ENCODE results near the gene OR1K1. TPM values are rescaled to one million over a fixed set of nuclear protein-coding genes. Genes with fewer than 3 reads are reported as not detected.

OR1K1 gene, protein sequence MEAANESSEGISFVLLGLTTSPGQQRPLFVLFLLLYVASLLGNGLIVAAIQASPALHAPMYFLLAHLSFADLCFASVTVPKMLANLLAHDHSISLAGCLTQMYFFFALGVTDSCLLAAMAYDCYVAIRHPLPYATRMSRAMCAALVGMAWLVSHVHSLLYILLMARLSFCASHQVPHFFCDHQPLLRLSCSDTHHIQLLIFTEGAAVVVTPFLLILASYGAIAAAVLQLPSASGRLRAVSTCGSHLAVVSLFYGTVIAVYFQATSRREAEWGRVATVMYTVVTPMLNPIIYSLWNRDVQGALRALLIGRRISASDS
- total RNA-seq = not detected
- not detected for polyA plus RNA-seq
- long read RNA-seq, donor 1, partial matches to known transcripts = 0 of 4 reads
- long read RNA-seq, donor 1, other reads (novel, unspliced or antisense) = 0 of 4 reads
- long read RNA-seq, donor 2, partial matches to known transcripts = 0 of 1 reads
- long read RNA-seq, donor 2, other reads (novel, unspliced or antisense) = 0 of 1 reads

DNA sequence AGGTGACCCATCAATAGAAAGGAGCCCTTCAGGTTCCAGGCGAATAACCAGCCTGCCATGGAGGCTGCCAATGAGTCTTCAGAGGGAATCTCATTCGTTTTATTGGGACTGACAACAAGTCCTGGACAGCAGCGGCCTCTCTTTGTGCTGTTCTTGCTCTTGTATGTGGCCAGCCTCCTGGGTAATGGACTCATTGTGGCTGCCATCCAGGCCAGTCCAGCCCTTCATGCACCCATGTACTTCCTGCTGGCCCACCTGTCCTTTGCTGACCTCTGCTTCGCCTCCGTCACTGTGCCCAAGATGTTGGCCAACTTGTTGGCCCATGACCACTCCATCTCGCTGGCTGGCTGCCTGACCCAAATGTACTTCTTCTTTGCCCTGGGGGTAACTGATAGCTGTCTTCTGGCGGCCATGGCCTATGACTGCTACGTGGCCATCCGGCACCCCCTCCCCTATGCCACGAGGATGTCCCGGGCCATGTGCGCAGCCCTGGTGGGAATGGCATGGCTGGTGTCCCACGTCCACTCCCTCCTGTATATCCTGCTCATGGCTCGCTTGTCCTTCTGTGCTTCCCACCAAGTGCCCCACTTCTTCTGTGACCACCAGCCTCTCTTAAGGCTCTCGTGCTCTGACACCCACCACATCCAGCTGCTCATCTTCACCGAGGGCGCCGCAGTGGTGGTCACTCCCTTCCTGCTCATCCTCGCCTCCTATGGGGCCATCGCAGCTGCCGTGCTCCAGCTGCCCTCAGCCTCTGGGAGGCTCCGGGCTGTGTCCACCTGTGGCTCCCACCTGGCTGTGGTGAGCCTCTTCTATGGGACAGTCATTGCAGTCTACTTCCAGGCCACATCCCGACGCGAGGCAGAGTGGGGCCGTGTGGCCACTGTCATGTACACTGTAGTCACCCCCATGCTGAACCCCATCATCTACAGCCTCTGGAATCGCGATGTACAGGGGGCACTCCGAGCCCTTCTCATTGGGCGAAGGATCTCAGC, at the start of gene OR1K1:
OR1K1 (plus strand) TSS at position 58 of the 995 bp plus-strand sequence; CDS start at position 58, 0 bp downstream.
- 93 to 95% methylated on average over 30 of the region's 30 CpGs for WGBS, 2 donors
- H3K27me3 ChIP-seq (ENCODE audit: control insufficient read depth in 1 of 2, insufficient read depth in 2 of 2, low read length in 1 of 2) = no peaks in the 10 kb centered on the region
- no peak for DNase-seq
- H3K9me3 ChIP-seq (ENCODE audit: control insufficient read depth, low read length) = no peaks in the 10 kb centered on the region
- intact Hi-C loops (cut with DNase I) = loop anchor here in 1 of 2 donors (10.0 kb wide), 1 partner anchor 696 kb away; no protein-coding TSS in a partner anchor
- no peak within 1 kb of the TSS for H3K27ac ChIP-seq (ENCODE audit: low read depth in 1 of 2, low read length in 2 of 2)
- ATAC-seq (ENCODE audit: low FRiP score) = no peak
- no peaks in the 10 kb centered on the region for H3K4me1 ChIP-seq (ENCODE audit: control insufficient read depth in 1 of 2, insufficient read depth in 2 of 2, low read length in 2 of 2)
- H3K4me3 ChIP-seq (ENCODE audit: low read length in 2 of 2) = no peak within 1 kb of the TSS
- no peaks in the 10 kb centered on the region for H3K36me3 ChIP-seq (ENCODE audit: control insufficient read depth in 1 of 2, insufficient read depth in 2 of 2, low read length in 1 of 2)

DNA sequence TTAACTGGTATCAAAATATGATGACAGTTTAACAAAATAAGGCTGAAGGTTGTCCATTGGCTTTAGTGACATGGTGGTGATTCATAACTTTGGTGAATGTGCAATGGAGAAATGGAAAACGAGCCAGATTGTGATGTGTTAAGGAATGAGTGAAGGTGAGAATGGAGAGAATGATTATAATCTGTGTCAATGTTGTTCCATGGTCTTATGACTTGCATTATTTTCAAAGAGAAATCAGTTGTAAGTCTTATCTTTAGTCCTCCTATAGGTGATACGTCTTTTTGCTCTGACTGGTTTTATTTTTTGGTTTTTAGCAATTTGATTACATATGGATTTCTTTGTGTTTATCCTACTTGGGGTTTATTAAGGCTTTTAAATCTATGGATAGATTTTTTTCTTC, 45.1 kb upstream of the OR1K1 start:
- H3K9me3 ChIP-seq (ENCODE audit: control insufficient read depth, low read length) = peaks cover 7% of the 10 kb centered on the region

DNA sequence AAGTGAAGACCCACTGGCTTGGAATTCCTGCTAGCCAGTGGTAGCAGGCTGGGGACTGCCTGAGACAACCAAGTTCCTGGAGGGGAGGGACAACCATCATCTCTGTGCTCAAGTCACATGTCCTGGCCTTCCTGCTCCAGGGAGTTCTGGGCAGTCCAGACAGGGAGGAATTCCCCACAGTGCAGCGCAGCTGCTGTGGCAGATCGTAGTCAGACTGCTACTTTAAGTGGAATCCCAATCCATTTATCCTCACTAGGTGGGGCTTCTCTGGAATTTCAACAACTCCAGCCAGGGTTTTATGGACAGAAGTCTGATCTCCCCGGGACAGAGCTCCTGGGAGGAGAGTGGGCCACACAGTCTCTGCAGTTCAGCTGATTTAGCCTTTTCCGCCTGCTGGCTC, 32.1 kb upstream of the OR1K1 start:
- H3K4me1 ChIP-seq (ENCODE audit: control insufficient read depth in 1 of 2, insufficient read depth in 2 of 2, low read length in 2 of 2) = no peaks in the 10 kb centered on the region
- H3K27ac ChIP-seq (ENCODE audit: low read depth in 1 of 2, low read length in 2 of 2) = no peak overlapping the region
- no peak for ATAC-seq (ENCODE audit: low FRiP score)
- no peak overlapping the region for H3K4me3 ChIP-seq (ENCODE audit: low read length in 2 of 2)
- no peak for DNase-seq
- peaks cover 7% of the 10 kb centered on the region for H3K9me3 ChIP-seq (ENCODE audit: control insufficient read depth, low read length)
- H3K36me3 ChIP-seq (ENCODE audit: control insufficient read depth in 1 of 2, insufficient read depth in 2 of 2, low read length in 1 of 2) = no peaks in the 10 kb centered on the region
- WGBS, 2 donors = 75 to 80% methylated on average over 4 of the region's 4 CpGs
- no peaks in the 10 kb centered on the region for H3K27me3 ChIP-seq (ENCODE audit: control insufficient read depth in 1 of 2, insufficient read depth in 2 of 2, low read length in 1 of 2)
- intact Hi-C loops (cut with DNase I) = no loop called here

More for the DNA sequence above, 45.1 kb upstream of the OR1K1 start:
- Histone ChIP-seq H3K27me3 (ENCODE audit: control insufficient read depth in 1 of 2, insufficient read depth in 2 of 2, low read length in 1 of 2) (no peaks in the 10 kb centered on the region), H3K4me1 (ENCODE audit: control insufficient read depth in 1 of 2, insufficient read depth in 2 of 2, low read length in 2 of 2) (no peaks in the 10 kb centered on the region), H3K27ac (ENCODE audit: low read depth in 1 of 2, low read length in 2 of 2) (no peak overlapping the region), H3K4me3 (ENCODE audit: low read length in 2 of 2) (no peak overlapping the region), H3K36me3 (ENCODE audit: control insufficient read depth in 1 of 2, insufficient read depth in 2 of 2, low read length in 1 of 2) (no peaks in the 10 kb centered on the region)
- WGBS, 2 donors = 29% methylated on average over 2 of the region's 2 CpGs
- intact Hi-C loops (cut with DNase I) = no loop called here
- ATAC-seq (ENCODE audit: low FRiP score) (no peak), DNase-seq (no peak)

DNA sequence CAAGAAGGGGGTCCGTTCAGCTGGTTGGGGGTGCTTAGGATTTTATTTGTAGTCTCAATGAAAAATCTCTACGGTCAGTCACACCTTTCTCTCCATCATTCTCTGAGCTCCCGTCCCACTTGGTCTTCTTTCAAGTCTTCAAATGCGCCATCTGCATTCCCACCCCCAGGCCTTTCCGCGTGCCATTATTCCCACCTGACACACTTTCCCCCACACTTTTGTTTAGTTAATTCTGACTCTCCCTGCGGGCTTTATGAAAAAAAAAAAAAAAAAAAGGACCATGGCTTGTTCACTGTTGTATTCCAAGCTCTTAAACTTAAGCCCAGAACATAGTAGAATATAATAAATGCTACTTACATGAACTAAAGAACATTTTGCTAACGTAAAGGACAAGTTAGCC, 22.9 kb upstream of the OR1K1 start:
- Histone ChIP-seq H3K9me3 (ENCODE audit: control insufficient read depth, low read length) (no peaks in the 10 kb centered on the region), H3K27ac (ENCODE audit: low read depth in 1 of 2, low read length in 2 of 2) (no peak overlapping the region), H3K4me1 (ENCODE audit: control insufficient read depth in 1 of 2, insufficient read depth in 2 of 2, low read length in 2 of 2) (no peaks in the 10 kb centered on the region), H3K36me3 (ENCODE audit: control insufficient read depth in 1 of 2, insufficient read depth in 2 of 2, low read length in 1 of 2) (no peaks in the 10 kb centered on the region), H3K27me3 (ENCODE audit: control insufficient read depth in 1 of 2, insufficient read depth in 2 of 2, low read length in 1 of 2) (no peaks in the 10 kb centered on the region), H3K4me3 (ENCODE audit: low read length in 2 of 2) (no peak overlapping the region)
- intact Hi-C loops (cut with DNase I) = no loop called here
- ATAC-seq (ENCODE audit: low FRiP score) = no peak
- 86 to 87% methylated on average over 8 of the region's 8 CpGs for WGBS, 2 donors
- DNase-seq = no peak

DNA sequence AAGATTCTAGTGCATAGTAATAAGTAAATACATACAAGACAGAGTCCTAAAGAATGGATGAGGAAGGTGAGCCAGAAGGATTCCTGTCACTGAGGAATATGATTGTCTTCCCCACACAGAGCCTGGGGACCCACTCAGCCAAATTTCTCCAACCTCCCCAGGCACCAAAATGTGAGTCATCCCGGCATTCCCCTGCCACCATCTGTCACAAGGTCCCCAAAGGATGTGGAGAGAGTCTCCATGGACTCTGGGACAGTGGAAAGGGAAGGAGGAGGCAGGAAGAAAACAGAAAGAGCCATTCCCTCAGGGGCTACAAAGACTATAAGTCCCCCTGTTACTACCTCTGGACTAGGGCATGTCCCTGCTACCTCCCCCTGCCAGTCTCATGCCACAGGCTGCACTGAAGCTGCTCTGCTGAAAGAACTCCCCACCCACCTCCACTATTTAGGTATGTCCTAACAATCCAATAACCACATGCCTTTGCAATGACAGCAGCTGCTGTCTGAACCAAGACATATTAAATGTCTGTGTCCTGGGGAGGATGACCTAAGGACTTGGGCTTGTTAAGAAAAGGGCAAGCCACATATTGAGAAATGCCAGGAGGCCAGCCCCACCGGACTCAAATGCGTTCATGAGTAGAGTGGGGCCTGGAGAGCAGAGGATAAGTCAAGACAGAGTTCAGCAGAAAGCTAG, 21.8 kb upstream of the OR1K1 start:
- Histone ChIP-seq H3K4me3 (ENCODE audit: low read length in 2 of 2) (no peak overlapping the region), H3K36me3 (ENCODE audit: control insufficient read depth in 1 of 2, insufficient read depth in 2 of 2, low read length in 1 of 2) (no peaks in the 10 kb centered on the region), H3K9me3 (ENCODE audit: control insufficient read depth, low read length) (no peaks in the 10 kb centered on the region), H3K27me3 (ENCODE audit: control insufficient read depth in 1 of 2, insufficient read depth in 2 of 2, low read length in 1 of 2) (no peaks in the 10 kb centered on the region), H3K27ac (ENCODE audit: low read depth in 1 of 2, low read length in 2 of 2) (no peak overlapping the region), H3K4me1 (ENCODE audit: control insufficient read depth in 1 of 2, insufficient read depth in 2 of 2, low read length in 2 of 2) (no peaks in the 10 kb centered on the region)
- 71 to 73% methylated on average over 3 of the region's 3 CpGs for WGBS, 2 donors
- ATAC-seq (ENCODE audit: low FRiP score) (no peak), DNase-seq (no peak)
- intact Hi-C loops (cut with DNase I) = no loop called here

DNA sequence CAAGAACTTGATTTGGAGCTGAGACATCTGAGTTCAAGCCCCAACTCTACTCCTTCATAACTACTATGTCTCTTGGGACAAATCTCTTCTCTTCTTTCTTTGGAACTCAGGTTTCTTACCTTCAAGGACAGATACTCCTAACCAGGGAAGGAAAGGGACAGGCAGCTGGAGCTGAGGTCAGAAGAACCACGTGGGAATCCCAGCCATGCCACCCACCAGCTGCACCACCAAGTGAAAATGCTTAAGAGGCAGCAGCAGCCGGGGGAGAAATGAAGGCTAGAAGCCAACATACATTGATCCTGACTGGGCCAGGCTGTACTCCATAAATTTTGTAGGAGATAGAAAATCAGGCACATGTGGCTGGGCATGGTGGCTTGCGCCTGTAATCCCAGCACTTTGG, 20.7 kb upstream of the OR1K1 start:
- intact Hi-C loops (cut with DNase I) = no loop called here
- ATAC-seq (ENCODE audit: low FRiP score) (no peak), DNase-seq (no peak)
- 82% methylated on average over 3 of the region's 3 CpGs for WGBS, 2 donors
- Histone ChIP-seq H3K27me3 (ENCODE audit: control insufficient read depth in 1 of 2, insufficient read depth in 2 of 2, low read length in 1 of 2) (no peaks in the 10 kb centered on the region), H3K4me1 (ENCODE audit: control insufficient read depth in 1 of 2, insufficient read depth in 2 of 2, low read length in 2 of 2) (no peaks in the 10 kb centered on the region), H3K9me3 (ENCODE audit: control insufficient read depth, low read length) (no peaks in the 10 kb centered on the region), H3K36me3 (ENCODE audit: control insufficient read depth in 1 of 2, insufficient read depth in 2 of 2, low read length in 1 of 2) (no peaks in the 10 kb centered on the region), H3K27ac (ENCODE audit: low read depth in 1 of 2, low read length in 2 of 2) (no peak overlapping the region), H3K4me3 (ENCODE audit: low read length in 2 of 2) (no peak overlapping the region)

DNA sequence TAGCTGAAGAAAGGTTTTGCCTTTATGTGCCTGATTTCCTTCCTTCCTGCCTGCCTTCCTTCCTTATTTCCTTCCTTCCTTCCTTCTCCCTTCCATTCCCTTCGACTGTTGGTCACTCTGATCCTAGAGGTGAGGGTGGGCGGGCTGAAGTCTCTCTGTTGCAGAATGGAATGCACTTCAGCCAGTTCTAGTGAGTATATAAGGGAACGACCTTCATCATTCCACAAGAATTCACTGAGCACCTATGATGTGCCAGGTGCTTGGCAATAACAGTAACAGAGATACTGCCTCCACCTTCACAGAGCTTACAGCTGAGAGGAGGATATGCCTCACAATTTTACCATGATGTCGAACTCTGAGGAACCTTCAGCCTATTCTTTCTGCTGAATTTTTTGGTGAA, 19.9 kb upstream of the OR1K1 start:
- Histone ChIP-seq H3K4me3 (ENCODE audit: low read length in 2 of 2) (no peak overlapping the region), H3K27ac (ENCODE audit: low read depth in 1 of 2, low read length in 2 of 2) (no peak overlapping the region), H3K36me3 (ENCODE audit: control insufficient read depth in 1 of 2, insufficient read depth in 2 of 2, low read length in 1 of 2) (no peaks in the 10 kb centered on the region), H3K9me3 (ENCODE audit: control insufficient read depth, low read length) (no peaks in the 10 kb centered on the region), H3K27me3 (ENCODE audit: control insufficient read depth in 1 of 2, insufficient read depth in 2 of 2, low read length in 1 of 2) (no peaks in the 10 kb centered on the region), H3K4me1 (ENCODE audit: control insufficient read depth in 1 of 2, insufficient read depth in 2 of 2, low read length in 2 of 2) (no peaks in the 10 kb centered on the region)
- ATAC-seq (ENCODE audit: low FRiP score) (no peak), DNase-seq (no peak)
- intact Hi-C loops (cut with DNase I) = no loop called here
- 68 to 73% methylated on average over 4 of the region's 4 CpGs for WGBS, 2 donors

DNA sequence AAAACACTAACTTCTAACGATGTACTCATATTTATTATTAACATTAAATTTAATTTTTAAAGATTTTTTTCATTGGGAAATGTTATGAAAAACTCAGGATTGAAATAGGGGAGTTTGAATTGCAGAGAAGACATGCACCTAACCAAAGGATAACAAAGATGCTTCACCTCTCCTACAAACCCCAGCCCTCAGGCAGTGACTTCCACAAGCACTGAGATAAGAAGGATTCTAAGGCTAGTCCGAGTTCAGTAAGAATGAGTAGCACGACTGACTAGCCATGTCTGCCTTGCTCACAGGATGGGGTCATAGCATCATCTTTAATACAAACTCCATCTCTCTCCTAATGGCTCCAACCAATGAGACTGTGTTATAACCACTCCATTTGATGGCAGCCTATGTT, 18.3 kb upstream of the OR1K1 start:
- intact Hi-C loops (cut with DNase I) = no loop called here
- Histone ChIP-seq H3K4me3 (ENCODE audit: low read length in 2 of 2) (no peak overlapping the region), H3K27me3 (ENCODE audit: control insufficient read depth in 1 of 2, insufficient read depth in 2 of 2, low read length in 1 of 2) (no peaks in the 10 kb centered on the region), H3K9me3 (ENCODE audit: control insufficient read depth, low read length) (no peaks in the 10 kb centered on the region), H3K27ac (ENCODE audit: low read depth in 1 of 2, low read length in 2 of 2) (no peak overlapping the region), H3K36me3 (ENCODE audit: control insufficient read depth in 1 of 2, insufficient read depth in 2 of 2, low read length in 1 of 2) (no peaks in the 10 kb centered on the region), H3K4me1 (ENCODE audit: control insufficient read depth in 1 of 2, insufficient read depth in 2 of 2, low read length in 2 of 2) (no peaks in the 10 kb centered on the region)
- no peak for ATAC-seq (ENCODE audit: low FRiP score)
- no peak for DNase-seq
- 58 to 59% methylated on average over 3 of the region's 3 CpGs for WGBS, 2 donors

All from aorta (tissue), 5 donors.